KMS-11 (cell line): Measurements from ENCODE around the gene HHATL.

Experiments
- H2AFZ ChIP-seq: fragments of 200-600 bp; sonication (generic); 2 replicates; pipeline ENCODE4 v1.6.1; 2016; ENCODE audit warnings: antibody characterized with exemption, mixed run types, low read depth
- H3K27ac ChIP-seq: fragments of 200-600 bp; sonication (generic); 2 replicates; pipeline ENCODE4 v1.6.1; 2016; ENCODE audit warnings: mild to moderate bottlenecking, mixed run types
- H3K27me3 ChIP-seq: fragments of 200-600 bp; sonication (generic); 2 replicates; pipeline ENCODE4 v1.6.1; 2017; ENCODE audit warnings: mild to moderate bottlenecking, low read depth, mixed run types, moderate library complexity; ENCODE audit not compliant: insufficient read depth
- H3K36me3 ChIP-seq: fragments of 200-600 bp; sonication (generic); 2 replicates; pipeline ENCODE4 v1.6.1; 2017; ENCODE audit warnings: mild to moderate bottlenecking, mixed run types; ENCODE audit not compliant: insufficient read depth
- H3K4me1 ChIP-seq: fragments of 200-600 bp; sonication (generic); 2 replicates; pipeline ENCODE4 v1.6.1; 2016; ENCODE audit warnings: mild to moderate bottlenecking, low read depth, mixed run types; ENCODE audit not compliant: poor library complexity, severe bottlenecking
- H3K4me2 ChIP-seq: fragments of 200-600 bp; sonication (generic); 2 replicates; pipeline ENCODE4 v1.7.0; 2016; ENCODE audit warnings: mild to moderate bottlenecking, mixed run types
- H3K4me3 ChIP-seq: fragments of 200-600 bp; sonication (generic); IDR thresholded peaks from 2 replicates; pipeline ENCODE4 v1.6.1; 2017; ENCODE audit warnings: low read depth, low read length, mixed read lengths; ENCODE audit not compliant: insufficient read depth
- H3K79me2 ChIP-seq: fragments of 200-600 bp; sonication (generic); 2 replicates; pipeline ENCODE4 v1.6.1; 2016; ENCODE audit warnings: low read depth, mixed run types; ENCODE audit not compliant: insufficient read depth
- H3K9ac ChIP-seq: fragments of 200-600 bp; sonication (generic); 2 replicates; pipeline ENCODE4 v1.6.1; 2016; ENCODE audit warnings: mild to moderate bottlenecking, mixed run types
- H4K20me1 ChIP-seq: fragments of 200-600 bp; sonication (generic); 2 replicates; pipeline ENCODE4 v1.6.1; 2016; ENCODE audit warnings: mild to moderate bottlenecking, mixed run types; ENCODE audit not compliant: insufficient read depth
- CTCF ChIP-seq: fragments of 200-600 bp; sonication (generic); conservative IDR thresholded peaks from 2 replicates; pipeline ENCODE4 v1.6.1; 2017; ENCODE audit warnings: low read depth, mild to moderate bottlenecking, antibody characterized with exemption, low read length, moderate library complexity, mixed read lengths

HHATL gene

GRCh38 chr3:42659451-42660130, 43.0 kb downstream of the HHATL start:
- H4K20me1 ChIP-seq = no peaks in the 10 kb centered on the region
- TF ChIP-seq CTCF = no peak
- no peak overlapping the region for H3K4me2 ChIP-seq
- H3K27me3 ChIP-seq = no peaks in the 10 kb centered on the region
- H2AFZ ChIP-seq = no peak overlapping the region
- no peak overlapping the region for H3K4me3 ChIP-seq
- H3K79me2 ChIP-seq = no peaks in the 10 kb centered on the region
- no peak overlapping the region for H3K9ac ChIP-seq
- H3K36me3 ChIP-seq = no peaks in the 10 kb centered on the region
- no peaks in the 10 kb centered on the region for H3K4me1 ChIP-seq
- no peak overlapping the region for H3K27ac ChIP-seq

GRCh38 chr3:42658771-42659390, 43.7 kb downstream of the HHATL start:
- Histone ChIP-seq H3K27me3 (no peaks in the 10 kb centered on the region), H3K9ac (no peak overlapping the region), H3K27ac (no peak overlapping the region), H3K4me1 (no peaks in the 10 kb centered on the region), H4K20me1 (no peaks in the 10 kb centered on the region), H3K36me3 (no peaks in the 10 kb centered on the region), H3K4me2 (no peak overlapping the region), H3K4me3 (no peak overlapping the region), H2AFZ (no peak overlapping the region), H3K79me2 (no peaks in the 10 kb centered on the region)
- TF ChIP-seq CTCF = no peak

- TF ChIP-seq CTCF = no peak
- Histone ChIP-seq H3K27me3 (no peaks in the 10 kb centered on the region), H4K20me1 (no peaks in the 10 kb centered on the region), H3K4me2 (no peak overlapping the region), H3K4me3 (no peak overlapping the region), H2AFZ (no peak overlapping the region), H3K4me1 (no peaks in the 10 kb centered on the region), H3K27ac (no peak overlapping the region), H3K79me2 (no peaks in the 10 kb centered on the region), H3K36me3 (no peaks in the 10 kb centered on the region), H3K9ac (no peak overlapping the region)
Measured at GRCh38 chr3:42658091-42658770, 44.4 kb downstream of the HHATL start.

- no peak overlapping the region for H2AFZ ChIP-seq
- H3K36me3 ChIP-seq = no peaks in the 10 kb centered on the region
- H3K27ac ChIP-seq = no peak overlapping the region
- TF ChIP-seq CTCF = no peak
- no peaks in the 10 kb centered on the region for H3K27me3 ChIP-seq
- H3K9ac ChIP-seq = no peak overlapping the region
- H3K4me1 ChIP-seq = no peaks in the 10 kb centered on the region
- H4K20me1 ChIP-seq = no peaks in the 10 kb centered on the region
- H3K4me2 ChIP-seq = no peak overlapping the region
- H3K4me3 ChIP-seq = no peak overlapping the region
- H3K79me2 ChIP-seq = no peaks in the 10 kb centered on the region
Measured at GRCh38 chr3:42657675-42658074, 44.9 kb downstream of the HHATL start.
